Astrocyte (in vitro differentiated cells and primary cell): ENCODE data around the gene NFIA. TPM values are rescaled to one million over a fixed set of nuclear protein-coding genes. Genes with fewer than 3 reads are reported as not detected.

Experiments used
- DNase-seq: peaks from one replicate; pipeline ENCODE4 v3.0.0-alpha.2; 2010; ENCODE audit warnings: low read depth
- FAIRE-seq: peaks from 2 replicates; lab custom pipeline; 2011; peaks lifted over from hg19 to GRCh38; lab: Jason Lieb, UNC
- H2AFZ ChIP-seq: 2 replicates; pipeline ENCODE4 v1.6.0; 2012; ENCODE audit warnings: low read depth, low read length, inconsistent platforms
- H3K27ac ChIP-seq: 2 replicates; pipeline ENCODE4 v1.5.1; 2011; ENCODE audit warnings: low read depth, low read length, inconsistent platforms
- H3K27me3 ChIP-seq: 2 replicates; pipeline ENCODE4 v1.6.0; 2011; ENCODE audit warnings: low read length, inconsistent platforms; ENCODE audit not compliant: insufficient read depth
- H3K36me3 ChIP-seq: 2 replicates; pipeline ENCODE4 v1.5.1; 2011; ENCODE audit warnings: low read length, inconsistent platforms; ENCODE audit not compliant: insufficient read depth
- H3K4me1 ChIP-seq: 2 replicates; pipeline ENCODE4 v1.5.1; 2011; ENCODE audit warnings: low read length, inconsistent platforms; ENCODE audit not compliant: insufficient read depth
- H3K4me2 ChIP-seq: 2 replicates; pipeline ENCODE4 v1.6.0; 2012; ENCODE audit warnings: low read length, inconsistent platforms
- H3K4me3 ChIP-seq: 2 replicates; pipeline ENCODE4 v1.5.1; 2011; ENCODE audit warnings: low read depth, mild to moderate bottlenecking, low read length, inconsistent platforms; ENCODE audit not compliant: insufficient read depth
- H3K79me2 ChIP-seq: 2 replicates; pipeline ENCODE4 v1.6.0; 2012; ENCODE audit warnings: mild to moderate bottlenecking, low read length, inconsistent platforms; ENCODE audit not compliant: insufficient read depth
- H3K9ac ChIP-seq: 2 replicates; pipeline ENCODE4 v1.6.0; 2012; ENCODE audit warnings: mild to moderate bottlenecking, low read length, inconsistent platforms
- H3K9me3 ChIP-seq: 2 replicates; pipeline ENCODE4 v1.5.1; 2012; ENCODE audit warnings: low read depth, mild to moderate bottlenecking, low read length, inconsistent platforms; ENCODE audit not compliant: insufficient read depth
- H4K20me1 ChIP-seq: 2 replicates; pipeline ENCODE4 v1.6.0; 2012; ENCODE audit warnings: low read length, inconsistent platforms; ENCODE audit not compliant: insufficient read depth
- H3K27ac Mint-ChIP-seq: one replicate; pipeline ENCODE4 v1.8.0; 2021; ENCODE audit warnings: mild to moderate bottlenecking, mixed read lengths; ENCODE audit not compliant: unreplicated experiment
- H3K27me3 Mint-ChIP-seq: one replicate; pipeline ENCODE4 v1.8.0; 2021; ENCODE audit warnings: low read depth, mixed read lengths; ENCODE audit not compliant: unreplicated experiment
- H3K36me3 Mint-ChIP-seq: one replicate; pipeline ENCODE4 v1.8.0; 2021; ENCODE audit warnings: low read depth, mixed read lengths; ENCODE audit not compliant: unreplicated experiment
- H3K4me1 Mint-ChIP-seq: one replicate; pipeline ENCODE4 v1.8.0; 2021; ENCODE audit warnings: low read depth, mixed read lengths; ENCODE audit not compliant: unreplicated experiment
- H3K4me3 Mint-ChIP-seq: one replicate; pipeline ENCODE4 v1.8.0; 2021; ENCODE audit warnings: mild to moderate bottlenecking, moderate library complexity, mixed read lengths; ENCODE audit not compliant: unreplicated experiment
- H3K9me3 Mint-ChIP-seq: one replicate; pipeline ENCODE4 v1.8.0; 2021; ENCODE audit warnings: mild to moderate bottlenecking, mixed read lengths; ENCODE audit not compliant: unreplicated experiment
- CTCF ChIP-seq: IDR thresholded peaks from 2 replicates; pipeline ENCODE4 v1.5.1; 2011; ENCODE audit warnings: low read depth, mild to moderate bottlenecking, inconsistent platforms, low read length, moderate library complexity; ENCODE audit not compliant: insufficient read depth
- EZH2 ChIP-seq: IDR thresholded peaks from 2 replicates; pipeline ENCODE4 v1.6.1; 2012; ENCODE audit warnings: mild to moderate bottlenecking, low read length, inconsistent platforms; ENCODE audit not compliant: insufficient read depth
- total RNA-seq: library from RNA; stranded (reverse); gene quantifications from 2 replicates; pipeline ENCODE4 v1.2.1, GENCODE V29; 2021

Gene NFIA
- total RNA-seq, 1 donor from 2014 or later = 4.6 TPM

GRCh38 chr1:61093525-61094137, 11.3 kb downstream of the NFIA start:
- Mint-ChIP-seq H3K4me3 (no peak overlapping the region), H3K27me3 (peaks cover 13% of the 10 kb centered on the region), H3K36me3 (peaks cover 2% of the 10 kb centered on the region), H3K27ac (no peak overlapping the region), H3K4me1 (peaks cover 14% of the 10 kb centered on the region), H3K9me3 (no peaks in the 10 kb centered on the region)
- TF ChIP-seq CTCF (no peak), EZH2 (no peak)
- Histone ChIP-seq H3K4me3 (no peak overlapping the region), H3K4me1 (no peaks in the 10 kb centered on the region), H3K79me2 (no peaks in the 10 kb centered on the region), H3K9me3 (no peaks in the 10 kb centered on the region), H3K27ac (no peak overlapping the region), H3K4me2 (no peak overlapping the region), H3K27me3 (no peaks in the 10 kb centered on the region), H3K36me3 (no peaks in the 10 kb centered on the region), H3K9ac (no peak overlapping the region), H2AFZ (no peak overlapping the region), H4K20me1 (no peaks in the 10 kb centered on the region)
- FAIRE-seq (no peak), DNase-seq (peak; percentile 78)

GRCh38 chr1:61094677-61095469, 12.5 kb downstream of the NFIA start:
- H3K4me3 ChIP-seq = no peak overlapping the region
- no peaks in the 10 kb centered on the region for H3K79me2 ChIP-seq
- Mint-ChIP-seq H3K27ac (no peak overlapping the region), H3K4me3 (no peak overlapping the region), H3K9me3 (no peaks in the 10 kb centered on the region), H3K4me1 (peaks cover 17% of the 10 kb centered on the region), H3K36me3 (peaks cover 2% of the 10 kb centered on the region), H3K27me3 (peaks cover 12% of the 10 kb centered on the region)
- no peak overlapping the region for H2AFZ ChIP-seq
- H3K27me3 ChIP-seq = no peaks in the 10 kb centered on the region
- no peaks in the 10 kb centered on the region for H3K36me3 ChIP-seq
- H3K9ac ChIP-seq = no peak overlapping the region
- FAIRE-seq = peak; percentile 45
- H3K9me3 ChIP-seq = no peaks in the 10 kb centered on the region
- no peak for TF ChIP-seq EZH2
- no peak for TF ChIP-seq CTCF
- H3K27ac ChIP-seq = no peak overlapping the region
- H4K20me1 ChIP-seq = no peaks in the 10 kb centered on the region
- no peaks in the 10 kb centered on the region for H3K4me1 ChIP-seq
- no peak for DNase-seq
- H3K4me2 ChIP-seq = no peak overlapping the region

- Mint-ChIP-seq H3K9me3 (no peaks in the 10 kb centered on the region), H3K36me3 (no peaks in the 10 kb centered on the region), H3K4me1 (peaks cover 17% of the 10 kb centered on the region), H3K4me3 (no peak overlapping the region), H3K27ac (no peak overlapping the region), H3K27me3 (peaks cover 12% of the 10 kb centered on the region)
- no peak overlapping the region for H3K27ac ChIP-seq
- H3K4me1 ChIP-seq = no peaks in the 10 kb centered on the region
- H3K9me3 ChIP-seq = no peaks in the 10 kb centered on the region
- TF ChIP-seq CTCF = no peak
- no peak for TF ChIP-seq EZH2
- H3K36me3 ChIP-seq = no peaks in the 10 kb centered on the region
- H3K27me3 ChIP-seq = no peaks in the 10 kb centered on the region
- DNase-seq (no peak), FAIRE-seq (no peak)
- no peak overlapping the region for H3K9ac ChIP-seq
- H3K4me2 ChIP-seq = no peak overlapping the region
- H3K79me2 ChIP-seq = no peaks in the 10 kb centered on the region
- H2AFZ ChIP-seq = no peak overlapping the region
- no peak overlapping the region for H3K4me3 ChIP-seq
- H4K20me1 ChIP-seq = no peaks in the 10 kb centered on the region
Measured at GRCh38 chr1:61095470-61095812, 13.1 kb downstream of the NFIA start.
